B cell (primary cell): Measurements from ENCODE around the gene KIAA0753. TPM values are rescaled to one million over a fixed set of nuclear protein-coding genes. Genes with fewer than 3 reads are reported as not detected.

Experiments
- ATAC-seq: fragments of 200-7000 bp; cut with Tn5 transposase; one replicate; pipeline ENCODE4 v1.10.0; 2021; ENCODE audit warnings: low read depth, mild to moderate bottlenecking, moderate number of reproducible peaks, moderate library complexity
- CTCF ChIA-PET: fragments of 350-600 bp; sonication (Branson Sonifier 250); formaldehyde crosslinking; loops from one replicate; lab custom pipeline; 2021; ENCODE audit warnings: antibody characterized with exemption, inconsistent platforms; lab: Charles Lee
- POLR2A ChIA-PET: fragments of 350-600 bp; sonication (Branson Sonifier 250); formaldehyde crosslinking; loops from one replicate; lab custom pipeline; 2021; ENCODE audit warnings: antibody characterized with exemption; lab: Charles Lee
- DNase-seq: peaks from one replicate; pipeline ENCODE4 v3.0.0; 2013
- H2AFZ ChIP-seq: 2 replicates; pipeline ENCODE4 v1.6.1; 2012; ENCODE audit warnings: mild to moderate bottlenecking, low read depth, low read length; ENCODE audit not compliant: insufficient read depth, poor library complexity, severe bottlenecking
- H3K27ac ChIP-seq, 2 donors: 1 replicate in 1 of 2; 2 replicates in 1 of 2; pipeline ENCODE4 v1.5.1; 2012 to 2013; ENCODE audit warnings: low read length in 2 of 2, mild to moderate bottlenecking in 2 of 2, moderate library complexity in 1 of 2
- H3K27me3 ChIP-seq, 4 experiments: fragments of 200-600 bp in 1 of 4; sonication (generic) in 1 of 4; replicated peaks in 1 of 4; 1 replicate in 2 of 4; 2 replicates in 2 of 4; pipeline versions ENCODE4 v1.6.1 to v1.7.0; 2013 to 2016; ENCODE audit warnings: low read length in 3 of 4, mild to moderate bottlenecking in 2 of 4, mixed read lengths in 1 of 4, moderate library complexity in 1 of 4; ENCODE audit not compliant: insufficient read depth in 4 of 4, control insufficient read depth in 3 of 4; ENCODE audit errors: control extremely low read depth in 1 of 4
- H3K36me3 ChIP-seq, 2 experiments: replicated peaks in 1 of 2; 1 replicate in 1 of 2; 2 replicates in 1 of 2; pipeline versions ENCODE4 v1.6.1 to v1.7.1; 2013; ENCODE audit warnings: low read length in 1 of 2; ENCODE audit not compliant: insufficient read depth in 2 of 2, control insufficient read depth in 1 of 2; ENCODE audit errors: control extremely low read depth in 1 of 2, extremely low read depth in 1 of 2
- H3K4me1 ChIP-seq, 2 donors: fragments of 200-600 bp in 1 of 2; sonication (generic) in 1 of 2; 1 replicate in 1 of 2; 2 replicates in 1 of 2; pipeline versions ENCODE4 v1.5.1 to v1.6.1; 2013 to 2017; ENCODE audit warnings: low read length in 2 of 2; ENCODE audit not compliant: control insufficient read depth in 2 of 2, insufficient read depth in 2 of 2
- H3K4me2 ChIP-seq: replicated peaks from 2 replicates; pipeline ENCODE3; 2012; ENCODE audit warnings: mild to moderate bottlenecking, low read depth, low read length; ENCODE audit not compliant: poor library complexity, severe bottlenecking
- H3K4me3 ChIP-seq, 5 experiments: fragments of 200-600 bp in 1 of 5; sonication (generic) in 1 of 5; 1 replicate in 3 of 5; 2 replicates in 2 of 5; pipeline versions ENCODE4 v1.5.1 to v1.7.0; 2011 to 2016; ENCODE audit warnings: low read length in 4 of 5, mild to moderate bottlenecking in 4 of 5, low read depth in 2 of 5, control low read depth in 1 of 5, moderate library complexity in 1 of 5; ENCODE audit not compliant: insufficient read depth in 1 of 5; ENCODE audit errors: control extremely low read depth in 1 of 5, extremely low read depth in 1 of 5
- H3K79me2 ChIP-seq: fragments of 200-600 bp; sonication (generic); one replicate; pipeline ENCODE4 v1.6.0; 2016; ENCODE audit warnings: low read length; ENCODE audit not compliant: control insufficient read depth, insufficient read depth
- H3K9ac ChIP-seq: fragments of 200-600 bp; sonication (generic); 2 replicates; pipeline ENCODE4 v1.6.1; 2017; ENCODE audit warnings: mild to moderate bottlenecking, low read length, moderate library complexity
- H3K9me3 ChIP-seq, 3 donors: one replicate each; pipeline versions ENCODE4 v1.6.1 to v1.7.1; 2013; ENCODE audit warnings: low read length in 2 of 3; ENCODE audit not compliant: control insufficient read depth in 2 of 3, insufficient read depth in 1 of 3; ENCODE audit errors: control extremely low read depth in 1 of 3
- H4K20me1 ChIP-seq: 2 replicates; pipeline ENCODE4 v1.6.0; 2012; ENCODE audit warnings: mild to moderate bottlenecking, low read length; ENCODE audit not compliant: insufficient read depth, control insufficient read depth, poor library complexity, severe bottlenecking
- H3K27ac Mint-ChIP-seq: one replicate; pipeline ENCODE4 v1.8.0; 2021; ENCODE audit warnings: mixed read lengths
- H3K27me3 Mint-ChIP-seq: one replicate; pipeline ENCODE4 v1.8.0; 2021; ENCODE audit warnings: mixed read lengths
- H3K4me1 Mint-ChIP-seq: one replicate; pipeline ENCODE4 v1.8.0; 2021; ENCODE audit warnings: mixed read lengths
- H3K4me3 Mint-ChIP-seq: one replicate; pipeline ENCODE4 v1.8.0; 2021; ENCODE audit warnings: mixed read lengths
- H3K9me3 Mint-ChIP-seq: one replicate; pipeline ENCODE4 v1.8.0; 2022; ENCODE audit warnings: mixed read lengths; ENCODE audit not compliant: insufficient read depth
- EZH2 ChIP-seq: IDR thresholded peaks from 2 replicates; pipeline ENCODE4 v1.6.1; 2012; ENCODE audit warnings: borderline replicate concordance, low read depth, mild to moderate bottlenecking, moderate library complexity, low read length; ENCODE audit not compliant: insufficient read depth, poor library complexity, severe bottlenecking
- WGBS: methylation state at CpG from one replicate; pipeline ENCODE4 v1.1.5; 2013; ENCODE audit warnings: missing lambda C conversion rate; ENCODE audit not compliant: insufficient coverage; 5-methylcytosine and 5-hydroxymethylcytosine counted together
- intact Hi-C: fragments of 100-400 bp; cut with micrococcal nuclease; formaldehyde crosslinking; loops from one replicate; pipeline ENCODE4 v1.10.0; 2022
- polyA plus RNA-seq: library from polyadenylated mRNA; depleted of rRNA; stranded (reverse); fragments of >200 nt; gene quantifications from 2 replicates; pipeline ENCODE4 v1.2.3, GENCODE V29; 2012
- total RNA-seq, 2 donors: library from RNA; stranded (reverse); fragments of 120-200 nt in 1 of 2; gene quantifications; 1 replicate in 1 of 2; 2 replicates in 1 of 2; pipeline versions ENCODE4 v1.2.3 to v1.2.4, GENCODE V29; 2013 to 2022
- TF ChIP-seq, protein P1 (sequence below): fragments of 200-600 bp; IDR thresholded peaks from one replicate; pipeline ENCODE4 v1.8.0; 2022; ENCODE audit warnings: antibody characterized with exemption, mild to moderate bottlenecking

KIAA0753 gene
- total and polyA plus RNA-seq, 2 donors (not counting 1 experiment from before 2014, with no cell fraction given) = 6.3 to 29.1 TPM

DNA sequence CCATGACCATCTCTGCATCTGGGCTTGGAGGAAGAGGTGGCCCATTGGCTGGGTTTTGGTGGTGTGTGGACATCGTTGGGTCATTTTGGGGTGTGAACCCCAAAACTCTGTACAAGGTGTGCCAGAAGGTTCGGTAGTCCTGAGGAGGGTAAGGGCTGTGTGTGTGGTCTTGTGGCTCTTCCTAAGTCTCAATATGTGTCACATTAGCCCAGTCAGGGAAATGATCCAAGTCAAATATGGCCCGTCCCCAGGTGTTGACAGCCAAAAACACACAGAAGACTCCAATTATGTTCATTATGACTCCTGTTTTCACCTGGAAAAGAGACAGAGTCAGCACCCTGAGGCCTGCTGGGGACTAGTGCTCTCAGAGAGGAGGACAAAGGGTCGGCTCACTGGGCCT is 45.5 kb upstream of the KIAA0753 start:
- Histone ChIP-seq H3K27me3 (peaks cover 0 to 6% (median 0%) of the 10 kb centered on the region in 4 experiments), H3K79me2 (no peaks in the 10 kb centered on the region), H3K9ac (no peak overlapping the region), H3K4me1 (no peaks in the 10 kb centered on the region), H3K36me3 (no peaks in the 10 kb centered on the region), H3K4me3 (no peak overlapping the region), H4K20me1 (no peaks in the 10 kb centered on the region), H3K4me2 (no peak overlapping the region), H2AFZ (no peak overlapping the region), H3K9me3 (no peaks in the 10 kb centered on the region), H3K27ac (no peak overlapping the region)
- H3K4me3 Mint-ChIP-seq = no peak overlapping the region
- 92% methylated on average over 3 of the region's 4 CpGs for WGBS
- H3K4me1 Mint-ChIP-seq = no peaks in the 10 kb centered on the region
- no peak overlapping the region for H3K27ac Mint-ChIP-seq
- peaks cover 31% of the 10 kb centered on the region for H3K27me3 Mint-ChIP-seq
- no peaks in the 10 kb centered on the region for H3K9me3 Mint-ChIP-seq
- DNase-seq = no peak
- TF ChIP-seq, protein P1, sequence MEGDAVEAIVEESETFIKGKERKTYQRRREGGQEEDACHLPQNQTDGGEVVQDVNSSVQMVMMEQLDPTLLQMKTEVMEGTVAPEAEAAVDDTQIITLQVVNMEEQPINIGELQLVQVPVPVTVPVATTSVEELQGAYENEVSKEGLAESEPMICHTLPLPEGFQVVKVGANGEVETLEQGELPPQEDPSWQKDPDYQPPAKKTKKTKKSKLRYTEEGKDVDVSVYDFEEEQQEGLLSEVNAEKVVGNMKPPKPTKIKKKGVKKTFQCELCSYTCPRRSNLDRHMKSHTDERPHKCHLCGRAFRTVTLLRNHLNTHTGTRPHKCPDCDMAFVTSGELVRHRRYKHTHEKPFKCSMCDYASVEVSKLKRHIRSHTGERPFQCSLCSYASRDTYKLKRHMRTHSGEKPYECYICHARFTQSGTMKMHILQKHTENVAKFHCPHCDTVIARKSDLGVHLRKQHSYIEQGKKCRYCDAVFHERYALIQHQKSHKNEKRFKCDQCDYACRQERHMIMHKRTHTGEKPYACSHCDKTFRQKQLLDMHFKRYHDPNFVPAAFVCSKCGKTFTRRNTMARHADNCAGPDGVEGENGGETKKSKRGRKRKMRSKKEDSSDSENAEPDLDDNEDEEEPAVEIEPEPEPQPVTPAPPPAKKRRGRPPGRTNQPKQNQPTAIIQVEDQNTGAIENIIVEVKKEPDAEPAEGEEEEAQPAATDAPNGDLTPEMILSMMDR = no peak
- no peak for TF ChIP-seq EZH2
- POLR2A ChIA-PET = no interaction called here
- no peak for ATAC-seq
- CTCF ChIA-PET = no interaction called here
- intact Hi-C loops = no loop called here

DNA sequence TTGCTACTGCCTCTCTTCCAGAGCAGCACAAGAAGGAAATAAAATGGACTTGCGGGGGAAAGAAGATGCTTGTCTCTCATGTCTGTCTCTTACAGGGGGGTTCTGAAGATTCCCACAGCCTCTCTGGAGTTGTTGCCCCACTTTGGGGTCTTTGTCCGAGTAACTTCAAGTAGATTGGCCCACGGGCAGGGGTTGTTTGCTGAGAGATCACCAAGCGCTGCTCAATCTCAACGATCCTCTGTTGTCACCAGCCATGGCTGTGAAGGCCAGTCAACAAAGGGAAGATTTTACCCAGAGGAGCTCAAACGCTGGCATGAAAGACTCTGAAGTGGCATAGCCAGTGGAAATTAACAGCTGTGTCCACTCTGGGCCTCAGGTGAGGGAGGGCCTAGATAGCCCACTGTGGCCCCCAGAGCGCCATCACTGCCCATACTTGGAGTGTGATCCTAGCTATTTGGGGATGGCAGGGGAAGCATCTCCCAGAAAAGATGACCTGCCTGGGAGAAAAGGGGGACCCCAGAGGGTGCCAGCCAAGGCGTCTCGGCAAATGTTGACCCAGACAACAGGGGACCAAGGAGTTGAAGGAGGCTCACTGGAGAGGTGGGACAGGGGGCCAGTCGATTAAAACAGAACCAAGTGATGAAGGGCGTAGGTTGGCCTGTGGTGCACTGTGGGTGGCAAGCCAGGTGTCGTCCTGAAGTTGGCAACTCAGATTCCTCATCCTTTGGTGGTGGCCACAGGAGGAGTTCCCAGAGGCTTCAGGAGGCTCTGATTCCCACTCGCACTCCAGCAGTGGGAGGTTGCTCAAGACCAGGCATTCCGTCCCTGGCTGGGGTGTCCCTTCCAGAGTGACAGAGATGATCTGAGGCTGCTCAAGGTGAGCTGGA is 44.6 kb upstream of the KIAA0753 start:
- H3K27me3 Mint-ChIP-seq = peaks cover 29% of the 10 kb centered on the region
- Histone ChIP-seq H3K4me2 (no peak overlapping the region), H3K27ac (no peak overlapping the region), H3K4me3 (no peak overlapping the region), H3K4me1 (no peaks in the 10 kb centered on the region), H4K20me1 (no peaks in the 10 kb centered on the region), H3K79me2 (no peaks in the 10 kb centered on the region), H3K9ac (no peak overlapping the region), H3K36me3 (no peaks in the 10 kb centered on the region), H3K9me3 (no peaks in the 10 kb centered on the region), H2AFZ (no peak overlapping the region), H3K27me3 (peaks cover 0 to 10% (median 1%) of the 10 kb centered on the region in 4 experiments)
- H3K4me3 Mint-ChIP-seq = no peak overlapping the region
- ChIA-PET CTCF (no interaction called here), POLR2A (no interaction called here)
- TF ChIP-seq EZH2 = no peak
- TF ChIP-seq, protein P1 = no peak
- no peak for DNase-seq
- 93% methylated on average over 14 of the region's 14 CpGs for WGBS
- ATAC-seq = no peak
- no peaks in the 10 kb centered on the region for H3K9me3 Mint-ChIP-seq
- no peak overlapping the region for H3K27ac Mint-ChIP-seq
- intact Hi-C loops = no loop called here
- H3K4me1 Mint-ChIP-seq = no peaks in the 10 kb centered on the region
